GM19351 (cell line): ENCODE data around the gene P3R3URF.

ENCODE experiments used
- ATAC-seq: cut with Tn5 transposase; IDR thresholded peaks from one replicate; pipeline ENCODE4 v1.9.1; 2021; ENCODE audit warnings: mild to moderate bottlenecking, moderate library complexity; ENCODE audit not compliant: unreplicated experiment

P3R3URF gene

DNA sequence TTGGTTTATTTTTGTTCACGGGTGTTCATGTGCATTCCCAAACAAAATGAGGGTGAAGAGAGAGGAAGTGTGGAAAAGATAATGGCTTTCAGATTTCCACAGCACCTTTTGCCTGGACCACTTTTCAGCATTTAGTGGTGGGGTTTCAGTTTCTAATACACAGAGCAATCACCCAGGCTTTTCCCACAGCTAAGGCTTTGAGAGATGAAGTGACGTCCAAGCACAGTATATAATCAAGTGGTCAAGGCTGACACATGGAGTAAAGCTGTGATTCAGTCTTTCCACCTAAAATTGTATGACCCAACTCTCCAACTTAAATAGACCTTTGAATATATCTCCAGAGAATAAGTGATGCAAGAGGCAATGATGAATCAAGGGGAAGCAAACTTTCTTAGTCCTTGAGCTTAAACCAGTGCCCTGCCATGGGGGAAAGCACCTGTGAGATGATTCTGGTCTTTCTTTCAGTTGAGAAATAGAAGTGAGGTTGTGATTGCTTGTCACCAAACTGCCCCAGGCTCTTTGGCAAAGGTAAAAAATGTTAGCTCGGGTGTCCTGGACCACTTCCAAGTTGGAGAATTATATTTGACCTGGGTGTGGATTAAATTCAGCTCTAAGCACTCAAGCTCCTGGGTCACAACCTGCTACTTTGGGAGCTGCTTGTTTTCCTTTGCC is 41.5 kb downstream of the P3R3URF start:
- no peak for ATAC-seq

GRCh38 chr1:46133781-46134350 is 42.4 kb downstream of the P3R3URF start:
- no peak for ATAC-seq

DNA sequence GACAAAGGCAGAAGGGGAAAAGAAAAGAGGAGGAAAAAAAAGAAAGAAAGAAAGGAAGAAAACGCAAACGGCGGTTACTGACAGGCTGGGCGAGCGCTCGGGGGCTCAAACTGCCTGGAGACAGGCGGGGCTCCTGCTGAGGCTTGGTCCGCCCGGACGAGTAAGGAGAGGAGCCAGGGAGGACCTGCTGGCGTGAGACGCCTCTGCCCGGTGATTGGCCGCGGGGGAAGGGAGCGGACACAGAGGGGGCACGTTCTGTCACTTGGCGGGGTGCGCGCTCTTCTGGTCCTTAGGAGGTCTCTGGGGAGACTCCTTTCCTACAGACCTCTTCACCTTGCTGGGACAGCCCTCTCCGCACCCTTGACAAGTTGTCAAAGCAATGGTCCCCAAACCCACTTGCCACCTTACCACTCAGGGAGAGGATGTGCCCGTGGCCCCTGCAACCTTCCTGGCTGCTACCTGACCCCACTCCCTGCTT is 43.1 kb downstream of the P3R3URF start:
- ATAC-seq, result peak; percentile 50

DNA sequence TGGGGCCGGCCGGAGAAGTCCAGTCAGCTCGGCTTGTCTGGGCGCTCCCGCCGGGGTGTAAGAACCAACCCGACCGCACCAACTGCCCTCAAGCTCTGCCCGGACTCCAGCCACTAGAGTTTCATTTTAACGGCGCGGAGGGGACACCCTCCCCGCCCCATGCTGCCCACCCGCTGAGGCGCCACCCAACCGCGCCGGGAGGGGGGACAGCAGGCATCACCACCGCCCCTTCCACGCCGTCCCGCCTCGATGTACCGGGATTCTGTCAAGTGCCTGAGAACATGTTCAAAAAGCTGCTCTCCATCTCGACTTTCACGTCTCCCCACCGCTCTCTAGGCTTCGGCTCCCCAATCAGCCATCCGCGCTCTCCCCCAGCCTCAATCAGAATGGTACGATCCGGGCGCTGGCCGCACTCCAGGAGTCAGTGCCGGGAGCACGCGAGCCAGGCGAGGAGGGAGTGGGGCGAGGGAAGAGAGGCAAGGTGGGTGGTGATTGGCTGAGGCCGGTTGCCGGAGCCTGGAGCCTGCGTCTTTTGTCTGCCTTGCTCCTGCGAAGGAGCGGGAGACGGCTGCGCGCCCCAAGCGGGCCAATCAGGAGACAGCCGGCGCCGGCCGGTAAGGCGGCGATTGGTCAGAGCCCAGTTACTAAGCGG is 43.6 kb downstream of the P3R3URF start, which contains the start of gene PIK3R3:
PIK3R3 (minus strand) TSS at position 101 of the 652 bp plus-strand sequence. CDS start 677 bp downstream, outside the sequence.
- ATAC-seq, result peak; percentile 88

DNA sequence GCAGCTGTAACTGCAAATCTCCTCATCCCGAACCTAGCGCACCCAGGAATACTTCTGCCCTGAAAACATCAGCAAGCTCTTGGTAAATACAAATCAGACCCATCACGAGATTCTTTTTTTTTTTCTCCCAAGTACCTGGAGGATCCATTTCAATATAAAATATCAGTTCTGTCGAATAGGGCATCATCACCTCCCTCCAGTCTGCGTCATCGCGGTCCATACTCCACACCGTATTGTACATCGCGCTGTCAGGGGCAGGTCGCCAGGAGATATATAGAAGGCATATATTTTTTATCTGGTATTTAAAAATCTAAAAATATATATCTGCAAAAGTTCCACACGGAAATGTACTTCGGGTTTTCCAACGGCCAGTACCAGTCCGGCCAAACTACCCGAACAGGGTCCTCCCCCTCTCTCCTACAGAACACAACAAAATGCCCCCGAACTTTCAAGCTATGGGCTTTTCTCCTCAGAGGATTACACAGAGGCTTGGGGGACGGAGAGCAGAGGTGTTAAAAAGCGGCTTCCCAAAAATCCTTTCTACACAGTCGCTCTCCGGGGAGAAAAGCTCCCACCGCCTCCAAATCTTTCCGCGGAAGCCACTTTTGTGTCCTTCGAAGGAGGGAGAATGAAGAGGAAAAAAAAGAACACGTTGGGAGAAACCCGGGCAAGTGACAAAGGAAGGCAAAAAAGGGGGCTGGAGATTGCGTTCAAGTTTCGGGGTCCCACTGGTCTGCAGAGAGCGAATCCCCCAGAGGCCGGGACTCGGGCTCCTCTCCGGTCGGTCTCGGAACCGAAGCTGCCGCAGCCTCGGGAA is 44.4 kb downstream of the P3R3URF start:
- ATAC-seq, result no peak

- no peak for ATAC-seq
Measured at GRCh38 chr1:46131093-46131492, 45.2 kb downstream of the P3R3URF start.

DNA sequence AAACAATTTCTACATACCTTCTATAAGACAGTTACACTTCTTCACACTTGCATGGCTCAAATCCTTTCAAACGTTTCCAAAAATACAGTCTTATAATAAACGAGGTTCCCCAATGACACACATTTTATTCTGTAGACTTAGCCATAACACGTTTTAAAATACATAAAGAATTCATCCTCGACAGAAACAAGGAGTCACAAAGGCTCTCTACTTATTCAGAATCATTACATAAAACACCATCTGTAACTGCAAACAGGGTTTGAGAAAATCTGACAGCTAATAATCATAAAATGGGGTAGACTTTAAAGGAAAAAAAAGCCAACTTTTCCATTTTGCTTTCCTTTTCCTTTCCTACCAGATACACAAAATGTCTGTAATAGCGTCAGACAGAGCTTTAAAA is 45.7 kb downstream of the P3R3URF start:
- no peak for ATAC-seq

- ATAC-seq, result no peak
Measured at GRCh38 chr1:46130121-46130520, 46.2 kb downstream of the P3R3URF start.

GRCh38 chr1:46128344-46128743 is 47.9 kb downstream of the P3R3URF start:
- ATAC-seq, result no peak
